Measurements from ENCODE around the gene CIBAR2. TPM values are rescaled to one million over a fixed set of nuclear protein-coding genes. Genes with fewer than 3 reads are reported as not detected.

The CIBAR2 gene
- total RNA-seq, 1 donor from 2014 or later = not detected

GRCh38 chr16:85066346-85066885 is 45.9 kb downstream of the CIBAR2 start:
- TF ChIP-seq, protein P1, sequence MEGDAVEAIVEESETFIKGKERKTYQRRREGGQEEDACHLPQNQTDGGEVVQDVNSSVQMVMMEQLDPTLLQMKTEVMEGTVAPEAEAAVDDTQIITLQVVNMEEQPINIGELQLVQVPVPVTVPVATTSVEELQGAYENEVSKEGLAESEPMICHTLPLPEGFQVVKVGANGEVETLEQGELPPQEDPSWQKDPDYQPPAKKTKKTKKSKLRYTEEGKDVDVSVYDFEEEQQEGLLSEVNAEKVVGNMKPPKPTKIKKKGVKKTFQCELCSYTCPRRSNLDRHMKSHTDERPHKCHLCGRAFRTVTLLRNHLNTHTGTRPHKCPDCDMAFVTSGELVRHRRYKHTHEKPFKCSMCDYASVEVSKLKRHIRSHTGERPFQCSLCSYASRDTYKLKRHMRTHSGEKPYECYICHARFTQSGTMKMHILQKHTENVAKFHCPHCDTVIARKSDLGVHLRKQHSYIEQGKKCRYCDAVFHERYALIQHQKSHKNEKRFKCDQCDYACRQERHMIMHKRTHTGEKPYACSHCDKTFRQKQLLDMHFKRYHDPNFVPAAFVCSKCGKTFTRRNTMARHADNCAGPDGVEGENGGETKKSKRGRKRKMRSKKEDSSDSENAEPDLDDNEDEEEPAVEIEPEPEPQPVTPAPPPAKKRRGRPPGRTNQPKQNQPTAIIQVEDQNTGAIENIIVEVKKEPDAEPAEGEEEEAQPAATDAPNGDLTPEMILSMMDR (IDR thresholded peaks at IDR 0.05; ENCODE audit: insufficient read depth, low read length, poor library complexity, severe bottlenecking) = no peak
- no peaks in the 10 kb centered on the region for H3K27me3 ChIP-seq (ENCODE audit: control insufficient read depth, insufficient read depth, low read length)
- H3K36me3 ChIP-seq (ENCODE audit: control insufficient read depth, insufficient read depth, low read length) = peaks cover 1% of the 10 kb centered on the region
- H3K4me3 ChIP-seq (ENCODE audit: low read depth, low read length) = no peak overlapping the region
- DNase-seq (ENCODE audit: low read depth) = no peak

- no peak for DNase-seq (ENCODE audit: low read depth)
- no peak overlapping the region for H3K4me3 ChIP-seq (ENCODE audit: low read depth, low read length)
- no peaks in the 10 kb centered on the region for H3K27me3 ChIP-seq (ENCODE audit: control insufficient read depth, insufficient read depth, low read length)
- H3K36me3 ChIP-seq (ENCODE audit: control insufficient read depth, insufficient read depth, low read length) = no peaks in the 10 kb centered on the region
- TF ChIP-seq, protein P1 (IDR thresholded peaks at IDR 0.05; ENCODE audit: insufficient read depth, low read length, poor library complexity, severe bottlenecking) = no peak
Observed at GRCh38 chr16:85065099-85065498, 47.2 kb downstream of the CIBAR2 start.

GRCh38 chr16:85064186-85064585 is 48.1 kb downstream of the CIBAR2 start:
- Histone ChIP-seq H3K36me3 (ENCODE audit: control insufficient read depth, insufficient read depth, low read length) (no peaks in the 10 kb centered on the region), H3K27me3 (ENCODE audit: control insufficient read depth, insufficient read depth, low read length) (no peaks in the 10 kb centered on the region), H3K4me3 (ENCODE audit: low read depth, low read length) (no peak overlapping the region)
- DNase-seq (ENCODE audit: low read depth) = no peak
- TF ChIP-seq, protein P1 (IDR thresholded peaks at IDR 0.05; ENCODE audit: insufficient read depth, low read length, poor library complexity, severe bottlenecking) = no peak

GRCh38 chr16:85062845-85063244 is 49.4 kb downstream of the CIBAR2 start:
- Histone ChIP-seq H3K36me3 (ENCODE audit: control insufficient read depth, insufficient read depth, low read length) (no peaks in the 10 kb centered on the region), H3K27me3 (ENCODE audit: control insufficient read depth, insufficient read depth, low read length) (no peaks in the 10 kb centered on the region), H3K4me3 (ENCODE audit: low read depth, low read length) (no peak overlapping the region)
- no peak for DNase-seq (ENCODE audit: low read depth)
- TF ChIP-seq, protein P1 (IDR thresholded peaks at IDR 0.05; ENCODE audit: insufficient read depth, low read length, poor library complexity, severe bottlenecking) = no peak

DNA sequence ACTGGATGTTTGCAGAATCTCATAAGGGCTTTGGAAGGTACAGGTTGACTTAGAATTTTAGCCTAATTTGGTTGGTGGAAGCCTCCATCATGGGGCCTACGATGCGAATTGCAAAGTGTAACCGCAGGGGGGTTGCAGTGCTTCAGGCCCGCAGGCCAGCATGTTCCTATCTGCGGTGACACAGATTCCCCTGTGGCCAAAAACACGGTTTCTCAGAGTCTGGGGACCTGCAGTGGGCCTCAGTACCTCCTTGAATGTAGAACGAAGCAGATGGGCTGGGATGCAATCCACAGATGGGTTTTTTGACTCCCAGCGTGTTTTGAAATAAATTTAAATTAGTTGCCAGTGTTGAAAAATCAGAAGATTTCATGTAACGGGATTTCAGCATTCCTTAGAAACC is 49.9 kb downstream of the CIBAR2 start:
- Histone ChIP-seq H3K27me3 (ENCODE audit: control insufficient read depth, insufficient read depth, low read length) (no peaks in the 10 kb centered on the region), H3K36me3 (ENCODE audit: control insufficient read depth, insufficient read depth, low read length) (no peaks in the 10 kb centered on the region), H3K4me3 (ENCODE audit: low read depth, low read length) (no peak overlapping the region)
- DNase-seq (ENCODE audit: low read depth) = no peak
- TF ChIP-seq, protein P1 (IDR thresholded peaks at IDR 0.05; ENCODE audit: insufficient read depth, low read length, poor library complexity, severe bottlenecking) = no peak

DNA sequence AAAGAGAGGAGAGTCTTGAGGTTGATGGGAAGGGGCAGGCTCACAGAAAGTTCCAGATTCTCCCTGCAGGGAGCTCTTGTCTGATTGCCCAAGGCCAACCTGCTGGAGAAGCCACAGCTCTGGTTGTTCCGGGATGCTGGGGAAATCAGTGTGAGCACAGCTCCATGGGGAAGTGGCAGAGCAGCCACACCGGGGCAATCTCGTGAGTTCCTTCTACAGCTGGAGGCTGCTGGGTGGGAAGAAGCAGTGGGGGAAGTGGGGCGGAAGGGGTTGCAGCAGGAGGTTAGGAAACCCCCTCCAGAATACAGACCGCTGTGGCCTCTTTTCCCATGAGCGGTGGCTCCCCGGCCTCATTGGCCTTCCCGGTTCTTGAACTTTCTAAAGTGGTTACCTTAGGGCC is 50.7 kb downstream of the CIBAR2 start:
- DNase-seq (ENCODE audit: low read depth) = no peak
- H3K4me3 ChIP-seq (ENCODE audit: low read depth, low read length) = no peak overlapping the region
- no peaks in the 10 kb centered on the region for H3K36me3 ChIP-seq (ENCODE audit: control insufficient read depth, insufficient read depth, low read length)
- TF ChIP-seq, protein P1 (IDR thresholded peaks at IDR 0.05; ENCODE audit: insufficient read depth, low read length, poor library complexity, severe bottlenecking) = no peak
- no peaks in the 10 kb centered on the region for H3K27me3 ChIP-seq (ENCODE audit: control insufficient read depth, insufficient read depth, low read length)
